Muscle of back (tissue), 11 donors: ENCODE measurements around the gene RNFT2. TPM values are rescaled to one million over a fixed set of nuclear protein-coding genes. Genes with fewer than 3 reads are reported as not detected.
"Not testable (repeated sequence)": the region's sequence is repeated elsewhere in the genome, so short reads cannot be mapped to it uniquely, and the experiment has no call there.

Experiments used
- DNase-seq, 3 donors: peaks; one replicate each; pipeline versions ENCODE4 v3.0.0 to v3.0.0-alpha.2; 2013
- polyA plus RNA-seq, 10 donors: library from polyadenylated mRNA; unstranded; fragments of 120-200 nt; gene quantifications; one replicate each; pipeline ENCODE4 v1.2.1, GENCODE V29; 2013; ENCODE audit not compliant: insufficient read length in 10 of 10

The RNFT2 gene
- polyA plus RNA-seq, 10 donors, result 1.0 to 1.7 (median 1.5) TPM

GRCh38 chr12:116744766-116745165 lies 6.7 kb downstream of the RNFT2 start:
- peak in 1 of 3 donors; percentile 68 for DNase-seq

GRCh38 chr12:116745554-116745953 lies 7.4 kb downstream of the RNFT2 start:
- no peak for DNase-seq

- no peak for DNase-seq
These were observed 11.8 kb downstream of the RNFT2 start for GRCh38 chr12:116749884-116750283.

- DNase-seq, result no peak
These were observed 12.2 kb downstream of the RNFT2 start for GRCh38 chr12:116750298-116750697.

- DNase-seq, result not testable (repeated sequence)
These were observed 16.0 kb downstream of the RNFT2 start for GRCh38 chr12:116754097-116754496.

GRCh38 chr12:116754783-116755182 lies 16.7 kb downstream of the RNFT2 start:
- DNase-seq, result not testable (repeated sequence)

- DNase-seq, result peak in 1 of 3 donors; percentile 67
These were observed 21.9 kb downstream of the RNFT2 start for GRCh38 chr12:116759783-116760621.

GRCh38 chr12:116760622-116761020 lies 22.5 kb downstream of the RNFT2 start:
- DNase-seq, result no peak

- no peak for DNase-seq
These were observed 23.4 kb downstream of the RNFT2 start for GRCh38 chr12:116761499-116761898.

GRCh38 chr12:116765271-116765670 lies 27.2 kb downstream of the RNFT2 start:
- no peak for DNase-seq

GRCh38 chr12:116766285-116766684 lies 28.2 kb downstream of the RNFT2 start:
- DNase-seq, result no peak

- no peak for DNase-seq
These were observed 28.6 kb downstream of the RNFT2 start for GRCh38 chr12:116766746-116767145.

GRCh38 chr12:116771651-116772050 lies 33.5 kb downstream of the RNFT2 start:
- no peak for DNase-seq

- DNase-seq, result no peak
These were observed 35.2 kb downstream of the RNFT2 start for GRCh38 chr12:116773276-116773731.

- DNase-seq, result no peak
These were observed 35.9 kb downstream of the RNFT2 start for GRCh38 chr12:116774020-116774419.

- peak in 1 of 3 donors; percentile 9 for DNase-seq
These were observed 39.1 kb downstream of the RNFT2 start for GRCh38 chr12:116777245-116777644.

- DNase-seq, result no peak
These were observed 41.5 kb downstream of the RNFT2 start for GRCh38 chr12:116779597-116779996.

GRCh38 chr12:116780942-116781341 lies 42.8 kb downstream of the RNFT2 start:
- no peak for DNase-seq

GRCh38 chr12:116783525-116784237 lies 45.6 kb downstream of the RNFT2 start:
- peak in 1 of 3 donors; percentile 15 for DNase-seq

- DNase-seq, result no peak
These were observed 46.1 kb downstream of the RNFT2 start for GRCh38 chr12:116784238-116784612.

GRCh38 chr12:116789562-116789961 lies 51.4 kb downstream of the RNFT2 start:
- DNase-seq, result not testable (repeated sequence)

GRCh38 chr12:116790066-116790465 lies 52.0 kb downstream of the RNFT2 start:
- no peak for DNase-seq

- DNase-seq, result no peak
These were observed 54.3 kb downstream of the RNFT2 start for GRCh38 chr12:116792403-116792802.
